Hippocampal formation (tissue), 2 donors: ENCODE measurements around the gene ACBD3.

Source experiments
- DNase-seq, 2 donors: peaks; one replicate each; lab custom pipeline; 2025; lab: John Stamatoyannopoulos, UW

ACBD3 gene

DNA sequence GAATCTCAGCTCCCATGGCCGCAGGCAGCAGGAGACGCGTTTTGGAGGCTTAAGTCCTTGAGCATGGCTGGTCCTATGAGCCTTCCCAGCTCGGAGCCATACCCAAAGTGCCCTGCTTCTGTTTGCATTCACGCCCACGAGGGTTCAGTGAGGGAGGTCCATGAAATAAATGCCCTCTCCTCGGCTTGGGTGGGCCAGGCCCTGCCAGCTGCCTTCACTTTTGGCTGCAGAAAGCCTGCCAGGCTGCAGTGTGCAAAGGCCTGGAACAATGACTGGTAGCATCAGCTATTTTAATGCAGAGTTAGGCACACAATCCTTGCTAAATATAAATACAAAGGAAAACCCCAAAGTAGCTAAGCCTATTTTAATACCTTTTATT, 74.7 kb downstream of the ACBD3 start:
- DNase-seq: peak in 1 of 2 donors; percentile 34

DNA sequence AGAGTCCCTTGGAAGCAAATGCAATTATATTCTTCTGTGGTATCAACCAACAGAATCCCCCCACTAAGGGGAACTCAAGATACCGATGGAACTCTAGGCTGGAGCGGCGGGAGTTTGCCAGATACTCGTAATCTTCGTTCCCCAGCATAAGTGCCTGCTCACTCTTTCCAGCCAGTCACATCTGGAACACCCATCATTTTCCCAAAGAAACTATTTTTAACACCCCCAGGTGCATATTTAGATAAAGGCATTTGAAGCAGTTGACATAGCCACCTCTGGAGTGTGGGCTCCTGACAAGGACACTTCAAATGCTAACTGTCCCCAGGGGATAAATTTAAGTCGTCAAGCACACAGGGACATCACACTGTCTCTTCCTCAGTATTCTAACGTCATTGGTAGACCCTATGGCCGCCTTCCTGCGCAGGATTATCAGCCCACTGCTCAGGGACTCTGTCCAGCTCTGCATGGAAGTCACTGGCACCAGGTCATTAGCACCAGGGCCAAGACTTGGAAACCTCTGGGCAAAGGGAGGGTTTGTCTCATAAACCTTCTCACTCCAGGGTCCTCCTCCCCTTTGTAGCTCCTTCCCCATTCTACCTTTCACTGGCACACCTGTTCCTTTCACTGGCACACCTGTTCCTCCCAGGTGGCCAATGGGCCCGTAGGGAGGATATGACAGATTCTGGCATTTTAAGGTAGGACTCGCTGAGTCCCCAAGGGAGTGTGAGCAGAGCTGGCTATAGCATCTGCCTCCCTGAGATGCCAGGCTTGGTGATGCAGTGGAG, 75.3 kb downstream of the ACBD3 start:
- no peak for DNase-seq

DNA sequence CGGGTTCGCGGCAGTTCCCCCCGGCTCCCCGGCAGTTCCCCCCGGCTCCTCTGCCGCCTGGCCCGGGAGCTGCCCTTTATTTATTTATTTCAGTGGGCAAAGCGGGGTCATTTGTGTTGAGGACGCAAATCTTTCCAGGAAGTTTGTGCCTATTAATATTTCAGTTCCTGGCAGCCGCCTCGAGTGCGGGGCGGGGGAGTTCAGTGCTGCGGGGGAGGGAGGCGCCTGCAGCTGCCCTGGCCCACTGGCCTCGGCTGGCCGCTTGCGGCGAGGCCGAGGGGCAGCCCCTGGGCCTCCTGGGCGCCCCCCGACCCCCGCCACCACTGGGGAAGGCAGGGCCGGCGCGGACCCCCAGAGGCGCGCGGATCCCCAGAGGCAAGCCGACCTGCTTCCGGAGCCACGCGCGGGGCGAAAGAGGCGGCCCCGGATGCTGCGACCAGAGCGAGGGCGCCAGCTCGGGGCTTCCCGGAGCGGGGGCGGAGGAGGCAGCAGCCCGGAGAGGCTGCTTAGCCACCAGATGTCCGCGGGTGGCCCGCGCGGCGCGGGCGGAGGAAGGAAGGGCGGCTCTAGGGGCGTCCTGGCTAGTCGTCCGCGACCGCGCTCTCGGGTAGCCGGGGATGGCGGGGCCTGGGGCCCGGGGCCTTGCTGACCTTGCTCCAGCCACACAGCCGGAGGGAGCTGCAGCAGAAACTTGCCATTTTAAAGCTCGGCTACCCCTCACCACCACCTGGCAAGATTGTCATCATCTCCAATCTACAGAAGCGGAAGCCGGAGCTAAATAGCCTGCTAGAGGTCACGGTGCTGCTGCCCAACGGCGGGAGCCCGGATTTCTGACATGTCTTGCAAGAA, 76.1 kb downstream of the ACBD3 start:
- peak in 1 of 2 donors; percentile 78 for DNase-seq

DNA sequence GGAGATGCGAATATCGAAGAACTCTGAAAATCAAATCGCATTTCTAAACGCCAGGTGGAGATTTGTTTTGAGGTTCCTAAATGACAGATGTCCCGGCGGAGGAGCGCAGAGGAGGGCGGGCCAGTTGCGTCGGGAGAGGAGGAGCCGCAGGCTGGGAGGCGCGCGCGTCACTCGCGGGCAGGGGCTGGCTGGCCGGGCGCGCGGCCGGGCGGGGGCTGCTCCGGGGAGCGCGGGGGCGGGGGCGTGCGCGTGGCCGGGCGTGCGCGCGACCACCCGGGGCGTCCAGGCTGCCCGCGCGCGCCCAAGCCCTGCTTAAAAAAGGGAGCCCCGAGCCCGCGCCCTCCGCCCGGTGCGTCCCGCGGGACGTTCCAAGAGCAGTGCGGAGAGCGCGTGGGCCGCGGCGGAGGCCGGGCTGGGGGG, 76.7 kb downstream of the ACBD3 start:
- peak; percentile 81 to 93 for DNase-seq

DNA sequence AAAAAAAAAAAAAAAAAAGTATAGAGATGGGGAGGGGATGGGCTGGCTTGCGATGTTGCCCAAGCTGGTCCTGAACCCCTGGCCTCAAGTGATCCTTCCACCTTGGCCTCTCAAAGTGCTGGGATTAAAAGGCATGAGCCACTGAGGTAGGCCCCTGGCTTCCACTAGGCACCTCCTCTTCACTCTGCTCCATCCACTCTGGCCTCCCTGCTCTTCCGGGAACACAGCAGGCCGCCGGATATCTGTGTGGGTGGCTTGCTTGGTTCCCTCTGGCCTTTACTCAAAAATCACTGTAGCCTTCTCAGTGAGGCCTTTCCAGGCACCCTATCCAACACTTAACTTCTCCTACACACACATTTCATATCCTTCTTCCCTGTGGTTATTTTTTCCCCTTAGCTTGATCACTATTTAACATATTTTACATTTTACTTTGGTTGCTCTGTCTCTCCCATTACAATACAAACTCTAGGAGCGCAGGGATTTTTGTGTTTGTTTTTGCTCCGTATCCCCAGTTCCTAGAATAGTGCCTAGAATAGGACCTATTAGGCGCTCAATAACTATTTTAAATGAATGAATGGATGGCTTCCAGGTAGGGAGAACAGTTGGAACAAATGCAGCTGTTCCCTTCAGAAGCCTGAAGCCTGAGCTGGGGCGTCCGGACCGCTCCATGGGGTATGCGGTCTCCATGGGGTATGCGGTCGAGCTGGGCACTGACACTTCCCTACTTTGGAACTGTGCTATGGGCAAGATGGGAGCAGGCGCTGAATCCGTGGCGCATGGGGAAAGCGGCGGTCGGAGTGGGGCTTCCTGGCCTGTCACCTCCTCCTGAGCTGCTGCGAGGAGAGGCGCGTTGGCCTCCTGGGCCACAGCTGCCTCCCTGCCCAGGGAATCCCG, 77.4 kb downstream of the ACBD3 start:
- no peak for DNase-seq

DNA sequence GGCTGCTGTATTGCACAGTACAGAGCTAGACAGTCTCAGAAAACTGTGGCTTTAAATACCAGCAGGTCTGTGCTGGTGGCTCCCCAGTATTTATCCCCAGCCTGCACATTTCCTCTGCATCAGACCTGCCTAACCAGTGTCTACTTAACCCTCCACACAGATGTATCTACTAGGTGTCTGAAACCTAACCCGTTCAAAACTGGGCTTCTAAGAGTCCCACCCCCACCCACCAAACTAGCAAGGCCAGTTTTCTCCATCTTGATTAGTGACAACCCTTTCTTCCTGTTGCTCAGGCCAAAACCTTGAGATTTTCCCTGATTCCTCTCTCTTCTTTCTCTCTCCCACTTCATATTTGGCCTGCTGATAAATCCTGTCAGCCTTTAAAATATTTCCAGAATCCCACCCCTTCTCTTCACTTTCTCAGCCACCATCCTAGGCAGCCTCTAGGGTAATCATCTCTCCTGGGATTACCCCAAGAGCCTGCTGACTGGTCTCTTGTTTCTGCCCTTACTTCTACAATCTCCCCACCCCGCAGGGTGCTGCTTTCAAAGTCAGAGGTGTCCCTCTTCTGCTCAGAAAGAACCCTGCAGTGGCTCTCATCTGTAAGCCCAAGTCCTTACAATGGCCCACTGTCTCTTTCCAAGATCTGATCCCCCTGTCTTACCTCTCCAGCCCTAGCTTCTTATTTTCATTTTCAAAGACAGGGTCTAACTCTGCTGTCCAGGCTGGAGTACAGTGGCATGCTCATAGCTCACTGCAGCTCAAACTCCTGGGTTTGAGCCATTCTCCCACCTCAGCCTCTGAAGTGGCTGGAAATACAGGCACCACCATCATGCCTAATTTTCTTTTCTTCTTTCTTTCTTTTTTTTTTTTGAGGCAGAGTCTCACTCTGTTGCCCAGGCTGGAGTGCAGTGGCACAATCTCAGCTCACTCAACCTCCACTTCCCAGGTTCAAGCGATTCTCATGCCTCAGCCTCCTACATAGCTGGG, 78.8 kb downstream of the ACBD3 start:
- no peak for DNase-seq

DNA sequence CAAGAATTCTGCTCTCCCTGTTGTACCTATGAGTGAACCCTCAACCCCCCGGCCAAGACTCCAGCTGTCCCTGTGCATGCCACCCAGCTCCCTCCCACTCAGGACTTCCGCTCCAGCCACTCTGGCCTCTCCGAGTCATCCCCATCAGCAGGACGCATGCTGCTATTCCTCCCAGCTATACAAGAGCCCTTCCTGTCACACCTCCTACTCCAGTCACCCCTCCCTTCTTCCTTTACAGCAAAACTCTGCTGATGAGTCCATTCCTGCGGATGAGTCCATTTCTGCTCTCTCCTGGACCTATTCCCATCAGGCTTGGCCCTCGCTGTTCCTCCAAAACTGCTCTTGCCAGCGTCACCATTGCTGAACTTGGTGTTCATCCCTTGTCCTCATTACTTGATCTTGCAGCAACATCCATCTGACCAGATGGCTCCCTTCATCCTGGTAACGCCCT, 81.8 kb downstream of the ACBD3 start:
- DNase-seq: no peak

DNA sequence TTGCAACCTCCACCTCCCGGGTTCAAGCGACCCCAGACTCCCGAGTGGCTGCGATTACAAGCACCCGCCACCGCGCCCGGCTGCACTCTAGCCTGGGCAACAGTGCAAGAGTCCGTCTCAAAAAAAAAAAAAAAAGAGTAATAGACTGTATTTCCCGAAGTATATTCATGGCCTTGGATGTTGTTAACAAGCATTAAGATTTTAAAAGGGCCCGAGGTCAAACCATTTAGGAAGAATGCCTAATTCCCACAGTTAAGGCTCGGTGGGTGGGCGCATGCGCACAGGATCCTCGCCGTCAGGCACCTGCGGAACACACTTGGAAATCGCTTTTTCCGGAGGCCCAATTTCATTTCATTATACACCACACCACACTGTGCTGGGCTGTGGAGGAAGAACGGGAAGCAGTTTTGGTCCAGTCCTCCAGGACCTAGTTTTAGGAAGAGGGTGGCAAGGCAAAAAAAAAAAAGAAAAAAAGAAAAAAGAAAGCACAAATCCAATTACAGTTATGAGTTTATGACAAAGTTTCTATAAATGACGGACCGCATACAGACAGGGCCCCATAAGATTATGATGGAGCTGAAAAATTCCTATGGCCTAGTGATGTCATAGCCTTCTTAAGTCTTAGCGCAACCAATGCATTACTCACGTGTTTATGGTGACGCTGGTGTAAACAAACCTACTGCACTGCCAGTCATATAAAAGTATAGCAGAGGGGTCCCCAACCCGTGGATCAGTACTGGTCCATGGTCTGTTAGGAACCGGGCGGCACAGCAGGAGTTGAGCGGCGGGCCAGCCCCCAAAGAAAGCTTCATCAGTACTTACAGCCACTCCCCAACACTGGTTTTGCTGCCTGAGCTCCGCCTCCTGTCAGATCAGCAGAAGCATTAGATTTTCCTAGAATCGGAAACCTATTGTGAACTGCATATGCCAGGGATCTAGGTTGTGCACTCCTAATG, 85.8 kb downstream of the ACBD3 start:
- peak in 1 of 2 donors; percentile 19 for DNase-seq

DNA sequence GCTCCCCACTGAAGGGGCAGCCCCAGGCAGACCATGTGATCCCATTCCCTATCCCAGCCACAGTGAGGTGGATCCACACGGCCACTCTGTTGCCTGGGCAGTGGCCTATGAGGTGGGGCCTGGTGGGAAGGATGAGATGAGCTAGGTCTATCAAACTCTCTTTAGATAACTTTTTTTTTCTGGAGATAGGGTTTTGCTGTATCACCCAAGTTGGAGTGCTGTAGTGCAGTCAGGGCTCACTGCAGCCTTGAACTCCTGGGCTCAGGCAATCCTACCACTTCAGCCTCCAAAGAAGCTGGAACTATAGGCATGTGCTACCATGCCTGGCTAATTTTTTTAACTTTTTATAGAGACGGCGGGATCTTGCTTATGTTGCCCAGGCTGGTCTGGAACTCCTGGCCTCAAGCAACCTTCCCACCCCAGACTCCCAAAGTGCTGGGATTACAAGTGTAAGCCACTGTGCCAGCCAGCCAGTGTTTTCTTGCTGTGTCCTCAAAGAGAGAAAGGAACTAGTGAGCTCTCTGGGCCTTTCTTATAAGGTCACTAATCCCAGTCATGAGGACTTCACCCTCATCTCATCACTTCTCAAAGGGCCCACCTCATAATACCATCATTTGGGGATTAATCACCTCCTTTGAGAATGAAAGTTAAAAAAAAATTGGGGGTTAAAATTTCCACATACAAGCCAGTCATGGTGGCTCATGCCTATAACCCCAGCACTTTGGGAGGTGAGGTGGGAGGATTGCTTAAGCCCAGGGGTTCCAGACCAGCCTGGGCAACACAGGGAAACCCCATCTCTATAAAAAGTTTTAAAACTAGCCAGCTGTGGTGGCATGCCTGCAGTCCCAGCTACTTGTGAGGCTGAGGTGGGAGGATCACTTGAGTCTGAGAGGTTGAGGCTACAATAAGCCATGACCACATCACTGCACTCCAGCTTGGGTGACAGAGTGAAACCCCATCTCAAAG, 87.4 kb downstream of the ACBD3 start:
- no peak for DNase-seq

DNA sequence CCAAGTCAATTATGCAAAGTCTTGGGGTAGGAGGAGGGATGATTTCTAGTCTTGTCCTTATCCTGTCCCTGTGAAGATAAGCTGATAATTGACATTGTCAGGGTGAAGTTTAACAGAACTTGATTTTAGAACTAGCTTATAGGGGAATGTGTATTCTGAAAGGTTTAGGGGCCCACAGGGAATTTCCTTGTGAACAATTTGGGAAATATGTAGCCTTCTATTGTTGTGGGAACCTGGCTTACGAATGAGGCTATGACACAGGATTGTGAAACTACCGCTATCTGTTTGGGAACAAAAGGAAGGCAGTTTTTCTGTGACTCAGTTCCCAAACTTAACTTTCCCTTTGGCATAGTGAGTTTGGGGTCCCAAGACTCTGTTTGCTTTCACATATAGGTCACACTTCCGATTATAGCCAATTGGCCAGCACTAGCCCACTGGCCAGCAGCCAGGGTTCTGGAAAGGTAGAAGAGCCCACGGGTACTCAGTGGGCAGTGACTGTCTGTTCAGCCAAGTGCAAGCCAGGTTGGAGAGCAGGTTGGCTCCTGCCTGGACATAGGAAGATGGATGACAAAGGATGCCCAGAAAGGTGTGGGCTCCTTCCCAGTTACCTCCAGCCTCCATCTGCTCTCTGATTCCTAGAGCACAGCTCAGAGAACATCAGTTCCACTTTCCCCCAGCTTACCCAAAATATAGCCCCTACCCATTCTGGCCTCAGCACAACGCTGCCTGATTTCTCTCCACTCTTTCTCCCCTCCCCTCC, 88.5 kb downstream of the ACBD3 start:
- no peak for DNase-seq

DNA sequence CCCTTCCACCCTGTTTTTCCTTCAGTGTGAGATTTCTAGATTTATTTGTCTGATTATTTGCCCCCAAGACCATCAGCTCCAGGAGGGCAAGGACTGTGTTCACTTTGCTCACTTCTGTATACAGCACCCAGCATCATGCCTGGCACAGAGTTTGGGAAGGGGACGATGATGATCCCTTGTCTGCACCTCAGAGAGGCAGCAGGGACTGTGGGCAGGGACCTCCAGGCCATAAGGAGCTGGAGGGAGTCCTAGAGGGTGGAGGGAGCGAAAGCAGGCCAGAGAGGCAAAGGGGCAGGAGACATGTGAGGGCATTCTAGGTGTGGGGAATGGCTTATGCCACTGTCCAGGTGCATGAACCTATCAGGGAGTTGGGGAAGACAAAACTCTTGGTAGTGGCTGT, 91.3 kb downstream of the ACBD3 start:
- DNase-seq: no peak
